HEK293 (cell line): Measurements from ENCODE around the gene IGF2BP2.
"Not testable (repeated sequence)": the region's sequence is repeated elsewhere in the genome, so short reads cannot be mapped to it uniquely, and the experiment has no call there.

ENCODE experiments used
- CTCF ChIA-PET: fragments of 350-600 bp; formaldehyde crosslinking; extraction: SDS; loops from one replicate; lab custom pipeline; 2021; ENCODE audit warnings: antibody characterized with exemption; lab: Yijun Ruan, JAX
- POLR2A ChIA-PET: fragments of 300-600 bp; formaldehyde crosslinking; extraction: SDS; loops from one replicate; lab custom pipeline; 2020; ENCODE audit warnings: antibody characterized with exemption, inconsistent platforms; lab: Yijun Ruan, JAX
- H3K27ac ChIP-seq: fragments of 200-500 bp; sonication (Bioruptor generic); 2 replicates; pipeline ENCODE4 v1.5.1; 2014; ENCODE audit warnings: low read depth, low read length, control low read depth, inconsistent platforms; ENCODE audit errors: extremely low read depth
- H3K36me3 ChIP-seq, 2 experiments: fragments of 200-500 bp in 1 of 2; sonication (Bioruptor generic) in 1 of 2; 1 replicate in 1 of 2; 2 replicates in 1 of 2; pipeline ENCODE4 v1.5.1; 2014 to 2017; ENCODE audit warnings: inconsistent platforms in 2 of 2, low read length in 2 of 2; ENCODE audit not compliant: control insufficient read depth in 2 of 2, insufficient read depth in 1 of 2
- H3K4me1 ChIP-seq: fragments of 200-500 bp; sonication (Bioruptor generic); 2 replicates; pipeline ENCODE4 v1.5.1; 2014; ENCODE audit warnings: mild to moderate bottlenecking, low read length, inconsistent platforms; ENCODE audit not compliant: control insufficient read depth, insufficient read depth
- H3K4me3 ChIP-seq: 2 replicates; pipeline ENCODE4 v1.5.1; 2011; ENCODE audit warnings: low read depth, mild to moderate bottlenecking, control low read depth, low read length, moderate library complexity
- H3K9me3 ChIP-seq: fragments of 200-500 bp; sonication (Bioruptor generic); 2 replicates; pipeline ENCODE4 v1.5.1; 2014; ENCODE audit warnings: low read depth, low read length, inconsistent platforms; ENCODE audit not compliant: control insufficient read depth, insufficient read depth
- ATF2 ChIP-seq: fragments of 450-650 bp; formaldehyde crosslinking; IDR thresholded peaks from 2 replicates; pipeline ENCODE4 v1.5.1; 2016; ENCODE audit warnings: missing biosample characterization, missing genetic modification characterization, low read depth
- ELK4 ChIP-seq: IDR thresholded peaks from 2 replicates; pipeline ENCODE4 v1.6.1; 2011; ENCODE audit warnings: mild to moderate bottlenecking, low read depth, low read length, borderline replicate concordance
- PRDM1 ChIP-seq: fragments of 450-650 bp; formaldehyde crosslinking; IDR thresholded peaks from 2 replicates; pipeline ENCODE4; 2016; ENCODE audit warnings: missing biosample characterization, missing genetic modification characterization
- SCRT1 ChIP-seq: fragments of 450-650 bp; formaldehyde crosslinking; IDR thresholded peaks from 2 replicates; pipeline ENCODE4 v1.5.1; 2016; ENCODE audit warnings: missing biosample characterization, missing genetic modification characterization, borderline replicate concordance
- TRIM28 ChIP-seq: IDR thresholded peaks from 2 replicates; pipeline ENCODE4 v1.6.1; 2011; ENCODE audit warnings: low read length, control low read depth, borderline replicate concordance
- ZBTB20 ChIP-seq: fragments of 450-650 bp; formaldehyde crosslinking; IDR thresholded peaks from 2 replicates; pipeline ENCODE4 v1.5.1; 2016; ENCODE audit warnings: missing biosample characterization, missing genetic modification characterization
- ZFHX2 ChIP-seq: fragments of 450-650 bp; formaldehyde crosslinking; conservative IDR thresholded peaks from 2 replicates; pipeline ENCODE4 v1.5.1; 2016; ENCODE audit warnings: missing biosample characterization, missing genetic modification characterization
- ZNF10 ChIP-seq: fragments of 450-650 bp; formaldehyde crosslinking; IDR thresholded peaks from 2 replicates; pipeline ENCODE4 v1.5.1; 2017; ENCODE audit warnings: missing biosample characterization, missing genetic modification characterization
- ZNF157 ChIP-seq: fragments of 450-650 bp; formaldehyde crosslinking; IDR thresholded peaks from 2 replicates; pipeline ENCODE4 v1.5.1; 2016; ENCODE audit warnings: missing biosample characterization, missing genetic modification characterization
- ZNF514 ChIP-seq: fragments of 450-650 bp; formaldehyde crosslinking; IDR thresholded peaks from 2 replicates; pipeline ENCODE4 v1.5.1; 2016; ENCODE audit warnings: missing biosample characterization, missing genetic modification characterization

The IGF2BP2 gene

GRCh38 chr3:185646382-185647133, 178.3 kb downstream of the IGF2BP2 start:
- no peak for TF ChIP-seq ZNF157
- ChIA-PET POLR2A (no interaction called here), CTCF (no interaction called here)
- H3K27ac ChIP-seq = no peak overlapping the region
- no peaks in the 10 kb centered on the region for H3K9me3 ChIP-seq
- H3K4me1 ChIP-seq = no peaks in the 10 kb centered on the region
- peaks cover 0 to 66% of the 10 kb centered on the region in 2 experiments; a peak in 2 of 3 replicates for H3K36me3 ChIP-seq
- H3K4me3 ChIP-seq = no peak overlapping the region

- Histone ChIP-seq H3K4me3 (no peak overlapping the region), H3K4me1 (no peaks in the 10 kb centered on the region), H3K36me3 (peaks cover 0 to 60% of the 10 kb centered on the region in 2 experiments; a peak in 2 of 3 replicates), H3K9me3 (no peaks in the 10 kb centered on the region)
- CTCF ChIA-PET = no interaction called here
- POLR2A ChIA-PET = no interaction called here
- TF ChIP-seq ZBTB20 (tag by site-specific recombination) (peak; percentile 62), ZNF157 (no peak), ELK4 (no peak), ZNF514 (no peak), ZFHX2 (tag by site-specific recombination) (0 out of 2 replicates have a peak, but pooled peaks have one; percentile 16)
- TF ChIP-seq, all 188 proteins: peak for 2
- no peak overlapping the region for H3K27ac ChIP-seq
Observed at GRCh38 chr3:185645596-185646381, 179.1 kb downstream of the IGF2BP2 start.

GRCh38 chr3:185645191-185645590, 179.7 kb downstream of the IGF2BP2 start:
- H3K9me3 ChIP-seq, H3K27ac ChIP-seq, CTCF ChIA-PET, POLR2A ChIA-PET, H3K4me3 ChIP-seq, H3K4me1 ChIP-seq: not testable (repeated sequence)
- peaks cover 0 to 58% of the 10 kb centered on the region in 2 experiments; a peak in 2 of 3 replicates for H3K36me3 ChIP-seq

GRCh38 chr3:185640308-185640707, 184.5 kb downstream of the IGF2BP2 start:
- Histone ChIP-seq H3K27ac (no peak overlapping the region), H3K36me3 (peaks cover 0 to 17% of the 10 kb centered on the region in 2 experiments; a peak in 1 of 3 replicates), H3K4me1 (no peaks in the 10 kb centered on the region), H3K9me3 (no peaks in the 10 kb centered on the region), H3K4me3 (no peak overlapping the region)
- POLR2A ChIA-PET = no interaction called here
- CTCF ChIA-PET = interaction anchor here (2.4 kb wide), 1 partner anchor 20 kb away, joined by 11 read pairs; no protein-coding TSS in a partner anchor
- TF ChIP-seq ATF2 = no peak
- no peak for TF ChIP-seq TRIM28
- no peak for TF ChIP-seq SCRT1 (tag by site-specific recombination)
- no peak for TF ChIP-seq ZNF10 (tag by site-specific recombination)
- TF ChIP-seq PRDM1 = peak; percentile 53; the same call in 1 of the 2 replicates
